ENCODE measurements around the gene DPEP2.

The DPEP2 gene

GRCh38 chr16:67942510-67943255 lies 56.6 kb downstream of the DPEP2 start:
- 96% methylated on average over 27 of the region's 27 CpGs for WGBS
- Histone ChIP-seq H4K91ac (ENCODE audit: low read length) (peak overlapping the region; percentile 8), H2BK5ac (ENCODE audit: low read depth, low read length, poor library complexity, severe bottlenecking) (no peak overlapping the region), H4K8ac (ENCODE audit: low read length) (no peak overlapping the region), H2AFZ (ENCODE audit: low read depth, low read length) (no peak overlapping the region), H3K23ac (ENCODE audit: low read length in 2 of 2) (no peak overlapping the region), H2BK15ac (ENCODE audit: low read depth, poor library complexity, severe bottlenecking) (no peak overlapping the region), H3K18ac (ENCODE audit: low read depth in 1 of 2, low read length in 2 of 2) (no peak overlapping the region), H2BK12ac (ENCODE audit: low read length in 2 of 2) (no peak overlapping the region), H2BK120ac (ENCODE audit: low read depth, low read length) (no peak overlapping the region), H3K9ac (ENCODE audit: low read length) (no peak overlapping the region), H2AK5ac (ENCODE audit: low read length, severe bottlenecking) (no peak overlapping the region), H3K9me3 (ENCODE audit: control insufficient read depth, low read length) (no peaks in the 10 kb centered on the region), H3K4me2 (ENCODE audit: low read length, poor library complexity, severe bottlenecking) (no peak overlapping the region), H3K79me1 (replicated peaks; ENCODE audit: low read length, poor library complexity, severe bottlenecking) (peaks cover 26% of the 10 kb centered on the region), H3K27me3 (ENCODE audit: control insufficient read depth in 1 of 2, insufficient read depth in 1 of 2, low read length in 2 of 2) (no peaks in the 10 kb centered on the region), H3K14ac (ENCODE audit: low read length in 2 of 2) (no peak overlapping the region), H3K27ac (ENCODE audit: low read length, poor library complexity, severe bottlenecking) (no peak overlapping the region), H3K4ac (ENCODE audit: low read depth in 1 of 2, low read length in 2 of 2) (no peak overlapping the region), H3K4me3 (ENCODE audit: insufficient read depth in 1 of 2, low read depth in 1 of 2, low read length in 2 of 2) (no peak overlapping the region), H3K36me3 (ENCODE audit: control insufficient read depth in 1 of 2, insufficient read depth in 2 of 2, low read depth in 1 of 2, low read length in 2 of 2) (peaks cover 75 to 84% of the 10 kb centered on the region in 2 experiments), H3K4me1 (ENCODE audit: control insufficient read depth, insufficient read depth, low read depth, low read length) (peaks cover 19% of the 10 kb centered on the region)
- no peak for DNase-seq

DNA sequence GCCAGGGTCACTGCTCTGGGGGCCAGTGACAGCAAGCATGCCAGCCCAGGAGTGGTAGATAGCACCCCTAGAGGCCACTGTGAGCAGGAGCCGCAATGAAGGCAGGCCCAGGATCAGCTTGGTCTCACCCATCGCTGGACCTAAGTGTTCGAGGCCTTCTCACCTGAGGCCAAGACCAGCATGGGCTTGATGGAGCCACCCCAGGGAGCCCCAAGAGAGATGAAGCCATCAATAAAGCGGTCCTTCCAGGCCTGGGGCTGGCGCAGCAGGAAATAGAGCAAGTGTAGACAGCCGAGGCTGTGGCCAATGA lies 57.1 kb downstream of the DPEP2 start:
- H4K8ac ChIP-seq (ENCODE audit: low read length) = no peak overlapping the region
- H3K4me3 ChIP-seq (ENCODE audit: insufficient read depth in 1 of 2, low read depth in 1 of 2, low read length in 2 of 2) = no peak overlapping the region
- peak; percentile 50 for DNase-seq
- H3K4me2 ChIP-seq (ENCODE audit: low read length, poor library complexity, severe bottlenecking) = no peak overlapping the region
- H3K4ac ChIP-seq (ENCODE audit: low read depth in 1 of 2, low read length in 2 of 2) = no peak overlapping the region
- H3K14ac ChIP-seq (ENCODE audit: low read length in 2 of 2) = no peak overlapping the region
- H3K4me1 ChIP-seq (ENCODE audit: control insufficient read depth, insufficient read depth, low read depth, low read length) = peaks cover 23% of the 10 kb centered on the region
- WGBS = 87% methylated on average over 6 of the region's 6 CpGs
- no peaks in the 10 kb centered on the region for H3K27me3 ChIP-seq (ENCODE audit: control insufficient read depth in 1 of 2, insufficient read depth in 1 of 2, low read length in 2 of 2)
- no peak overlapping the region for H2AK5ac ChIP-seq (ENCODE audit: low read length, severe bottlenecking)
- no peak overlapping the region for H3K9ac ChIP-seq (ENCODE audit: low read length)
- no peak overlapping the region for H3K27ac ChIP-seq (ENCODE audit: low read length, poor library complexity, severe bottlenecking)
- peaks cover 22% of the 10 kb centered on the region for H3K79me1 ChIP-seq (replicated peaks; ENCODE audit: low read length, poor library complexity, severe bottlenecking)
- no peak overlapping the region for H3K18ac ChIP-seq (ENCODE audit: low read depth in 1 of 2, low read length in 2 of 2)
- H3K9me3 ChIP-seq (ENCODE audit: control insufficient read depth, low read length) = no peaks in the 10 kb centered on the region
- no peak overlapping the region for H2BK5ac ChIP-seq (ENCODE audit: low read depth, low read length, poor library complexity, severe bottlenecking)
- H4K91ac ChIP-seq (ENCODE audit: low read length) = no peak overlapping the region
- H2AFZ ChIP-seq (ENCODE audit: low read depth, low read length) = no peak overlapping the region
- H2BK12ac ChIP-seq (ENCODE audit: low read length in 2 of 2) = no peak overlapping the region
- H3K23ac ChIP-seq (ENCODE audit: low read length in 2 of 2) = no peak overlapping the region
- no peak overlapping the region for H2BK120ac ChIP-seq (ENCODE audit: low read depth, low read length)
- H3K36me3 ChIP-seq (ENCODE audit: control insufficient read depth in 1 of 2, insufficient read depth in 2 of 2, low read depth in 1 of 2, low read length in 2 of 2) = peaks cover 70 to 79% of the 10 kb centered on the region in 2 experiments
- H2BK15ac ChIP-seq (ENCODE audit: low read depth, poor library complexity, severe bottlenecking) = no peak overlapping the region

GRCh38 chr16:67941469-67942199 lies 57.6 kb downstream of the DPEP2 start:
- Histone ChIP-seq H2BK5ac (ENCODE audit: low read depth, low read length, poor library complexity, severe bottlenecking) (no peak overlapping the region), H3K4me2 (ENCODE audit: low read length, poor library complexity, severe bottlenecking) (no peak overlapping the region), H4K91ac (ENCODE audit: low read length) (no peak overlapping the region), H2BK120ac (ENCODE audit: low read depth, low read length) (no peak overlapping the region), H2BK12ac (ENCODE audit: low read length in 2 of 2) (no peak overlapping the region), H3K36me3 (ENCODE audit: control insufficient read depth in 1 of 2, insufficient read depth in 2 of 2, low read depth in 1 of 2, low read length in 2 of 2) (peaks cover 64 to 74% of the 10 kb centered on the region in 2 experiments), H3K27ac (ENCODE audit: low read length, poor library complexity, severe bottlenecking) (no peak overlapping the region), H3K14ac (ENCODE audit: low read length in 2 of 2) (no peak overlapping the region), H2BK15ac (ENCODE audit: low read depth, poor library complexity, severe bottlenecking) (no peak overlapping the region), H3K18ac (ENCODE audit: low read depth in 1 of 2, low read length in 2 of 2) (no peak overlapping the region), H2AK5ac (ENCODE audit: low read length, severe bottlenecking) (no peak overlapping the region), H3K4me3 (ENCODE audit: insufficient read depth in 1 of 2, low read depth in 1 of 2, low read length in 2 of 2) (no peak overlapping the region), H2AFZ (ENCODE audit: low read depth, low read length) (no peak overlapping the region), H3K4me1 (ENCODE audit: control insufficient read depth, insufficient read depth, low read depth, low read length) (peaks cover 27% of the 10 kb centered on the region), H4K8ac (ENCODE audit: low read length) (no peak overlapping the region), H3K27me3 (ENCODE audit: control insufficient read depth in 1 of 2, insufficient read depth in 1 of 2, low read length in 2 of 2) (no peaks in the 10 kb centered on the region), H3K4ac (ENCODE audit: low read depth in 1 of 2, low read length in 2 of 2) (no peak overlapping the region), H3K9ac (ENCODE audit: low read length) (no peak overlapping the region), H3K23ac (ENCODE audit: low read length in 2 of 2) (no peak overlapping the region), H3K79me1 (replicated peaks; ENCODE audit: low read length, poor library complexity, severe bottlenecking) (peaks cover 21% of the 10 kb centered on the region), H3K9me3 (ENCODE audit: control insufficient read depth, low read length) (no peaks in the 10 kb centered on the region)
- no peak for DNase-seq
- 90% methylated on average over 9 of the region's 9 CpGs for WGBS

DNA sequence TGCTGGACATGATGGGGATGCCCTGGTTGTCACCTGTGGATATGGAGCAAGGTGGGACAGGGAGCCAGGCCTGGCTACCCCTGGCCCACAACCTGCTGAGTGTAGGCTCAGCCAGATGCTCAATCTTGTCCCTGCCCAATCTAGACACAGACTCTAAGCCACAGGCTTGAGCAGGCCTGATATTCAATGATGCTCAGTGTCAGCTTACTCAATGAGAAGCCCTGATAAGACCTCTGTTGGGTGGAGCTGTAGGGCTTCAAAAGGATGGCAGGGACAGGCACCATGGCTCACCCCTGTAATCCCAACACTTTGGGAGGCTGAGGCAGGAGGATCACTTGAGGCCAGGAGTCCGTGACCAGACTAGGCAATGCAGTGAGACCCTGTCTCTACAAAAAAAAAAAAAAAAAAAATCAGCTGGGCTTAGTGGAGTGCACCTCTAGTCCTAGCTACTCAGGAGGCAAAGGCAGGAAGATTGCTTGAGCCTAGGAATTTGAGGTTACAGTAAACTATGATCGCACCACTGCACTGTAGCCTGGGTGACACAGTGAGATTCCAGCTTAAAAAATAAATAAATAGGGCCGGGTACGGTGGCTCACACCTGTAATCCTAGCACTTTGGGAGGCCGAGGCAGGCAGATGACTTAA lies 58.7 kb downstream of the DPEP2 start:
- Histone ChIP-seq H3K23ac (ENCODE audit: low read length in 2 of 2) (no peak overlapping the region), H3K9me3 (ENCODE audit: control insufficient read depth, low read length) (no peaks in the 10 kb centered on the region), H2BK120ac (ENCODE audit: low read depth, low read length) (no peak overlapping the region), H2AFZ (ENCODE audit: low read depth, low read length) (no peak overlapping the region), H2BK12ac (ENCODE audit: low read length in 2 of 2) (no peak overlapping the region), H3K79me1 (replicated peaks; ENCODE audit: low read length, poor library complexity, severe bottlenecking) (peaks cover 13% of the 10 kb centered on the region), H3K4me2 (ENCODE audit: low read length, poor library complexity, severe bottlenecking) (no peak overlapping the region), H3K36me3 (ENCODE audit: control insufficient read depth in 1 of 2, insufficient read depth in 2 of 2, low read depth in 1 of 2, low read length in 2 of 2) (peaks cover 54 to 63% of the 10 kb centered on the region in 2 experiments), H3K14ac (ENCODE audit: low read length in 2 of 2) (no peak overlapping the region), H3K4me1 (ENCODE audit: control insufficient read depth, insufficient read depth, low read depth, low read length) (peaks cover 26% of the 10 kb centered on the region), H2BK5ac (ENCODE audit: low read depth, low read length, poor library complexity, severe bottlenecking) (no peak overlapping the region), H4K8ac (ENCODE audit: low read length) (no peak overlapping the region), H3K4ac (ENCODE audit: low read depth in 1 of 2, low read length in 2 of 2) (no peak overlapping the region), H3K27ac (ENCODE audit: low read length, poor library complexity, severe bottlenecking) (no peak overlapping the region), H4K91ac (ENCODE audit: low read length) (no peak overlapping the region), H3K27me3 (ENCODE audit: control insufficient read depth in 1 of 2, insufficient read depth in 1 of 2, low read length in 2 of 2) (no peaks in the 10 kb centered on the region), H2AK5ac (ENCODE audit: low read length, severe bottlenecking) (no peak overlapping the region), H2BK15ac (ENCODE audit: low read depth, poor library complexity, severe bottlenecking) (no peak overlapping the region), H3K18ac (ENCODE audit: low read depth in 1 of 2, low read length in 2 of 2) (no peak overlapping the region), H3K9ac (ENCODE audit: low read length) (no peak overlapping the region), H3K4me3 (ENCODE audit: insufficient read depth in 1 of 2, low read depth in 1 of 2, low read length in 2 of 2) (no peak overlapping the region)
- 93% methylated on average over 4 of the region's 5 CpGs for WGBS
- no peak for DNase-seq
